Measurements from ENCODE around the gene CALN1. TPM values are rescaled to one million over a fixed set of nuclear protein-coding genes. Genes with fewer than 3 reads are reported as not detected.

The CALN1 gene
- polyA plus RNA-seq, 1 donor from 2014 or later: 7.8 TPM

DNA sequence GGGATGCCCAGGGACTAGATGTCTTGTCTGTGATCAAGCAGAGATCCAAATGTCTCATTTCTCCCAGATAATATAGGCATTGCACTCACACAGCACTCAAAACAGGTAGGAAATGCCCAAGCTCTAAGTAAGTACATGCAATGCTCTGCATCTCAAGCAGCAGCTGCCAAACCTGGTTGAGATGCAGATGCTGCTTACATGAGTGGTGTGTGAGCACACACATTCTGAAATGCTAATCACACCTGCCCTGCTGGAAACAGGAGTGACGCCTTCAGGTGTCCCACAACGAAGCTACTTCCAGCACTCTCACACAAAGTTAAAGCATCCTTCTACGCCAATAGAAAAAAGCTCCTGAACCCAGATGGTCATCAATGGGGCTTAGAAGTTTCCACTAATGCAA is 132.9 kb downstream of the CALN1 start:
- H2AFZ ChIP-seq (ENCODE audit: low read depth, low read length): no peak overlapping the region
- no peaks in the 10 kb centered on the region for H4K20me1 ChIP-seq (ENCODE audit: insufficient read depth)
- H3K79me2 ChIP-seq (replicated peaks; ENCODE audit: insufficient read depth, low read length): no peaks in the 10 kb centered on the region
- no peaks in the 10 kb centered on the region for H3K9me2 ChIP-seq (ENCODE audit: insufficient read depth, low read length)
- no peaks in the 10 kb centered on the region for H3K36me3 ChIP-seq (ENCODE audit: insufficient read depth, low read length)
- no peak overlapping the region for H3K27ac ChIP-seq (ENCODE audit: low read length)
- H3K9ac ChIP-seq (ENCODE audit: low read length): no peak overlapping the region
- no peaks in the 10 kb centered on the region for H3K27me3 ChIP-seq (ENCODE audit: insufficient read depth, low read depth, low read length)
- TF ChIP-seq TAF1 (IDR thresholded peaks at IDR 0.05; ENCODE audit: low read depth) (no peak), MXI1 (conservative IDR thresholded peaks at IDR 0.05; ENCODE audit: poor library complexity, severe bottlenecking) (no peak), EP300 (conservative IDR thresholded peaks at IDR 0.05; ENCODE audit: poor library complexity, severe bottlenecking) (no peak), RAD21 (conservative IDR thresholded peaks at IDR 0.05) (no peak), EZH2 (IDR thresholded peaks at IDR 0.05; ENCODE audit: borderline replicate concordance, insufficient read depth, low read length, poor library complexity, severe bottlenecking) (no peak), SMC3 (conservative IDR thresholded peaks at IDR 0.05; ENCODE audit: poor library complexity) (no peak), POLR2AphosphoS5 (IDR thresholded peaks at IDR 0.05) (no peak), REST (IDR thresholded peaks at IDR 0.05; ENCODE audit: borderline replicate concordance) (no peak)
- TF ChIP-seq, protein P1, sequence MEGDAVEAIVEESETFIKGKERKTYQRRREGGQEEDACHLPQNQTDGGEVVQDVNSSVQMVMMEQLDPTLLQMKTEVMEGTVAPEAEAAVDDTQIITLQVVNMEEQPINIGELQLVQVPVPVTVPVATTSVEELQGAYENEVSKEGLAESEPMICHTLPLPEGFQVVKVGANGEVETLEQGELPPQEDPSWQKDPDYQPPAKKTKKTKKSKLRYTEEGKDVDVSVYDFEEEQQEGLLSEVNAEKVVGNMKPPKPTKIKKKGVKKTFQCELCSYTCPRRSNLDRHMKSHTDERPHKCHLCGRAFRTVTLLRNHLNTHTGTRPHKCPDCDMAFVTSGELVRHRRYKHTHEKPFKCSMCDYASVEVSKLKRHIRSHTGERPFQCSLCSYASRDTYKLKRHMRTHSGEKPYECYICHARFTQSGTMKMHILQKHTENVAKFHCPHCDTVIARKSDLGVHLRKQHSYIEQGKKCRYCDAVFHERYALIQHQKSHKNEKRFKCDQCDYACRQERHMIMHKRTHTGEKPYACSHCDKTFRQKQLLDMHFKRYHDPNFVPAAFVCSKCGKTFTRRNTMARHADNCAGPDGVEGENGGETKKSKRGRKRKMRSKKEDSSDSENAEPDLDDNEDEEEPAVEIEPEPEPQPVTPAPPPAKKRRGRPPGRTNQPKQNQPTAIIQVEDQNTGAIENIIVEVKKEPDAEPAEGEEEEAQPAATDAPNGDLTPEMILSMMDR (IDR thresholded peaks at IDR 0.05; ENCODE audit: poor library complexity, severe bottlenecking): no peak
- peaks cover 3% of the 10 kb centered on the region for H3K9me3 ChIP-seq (ENCODE audit: low read length)
- no peaks in the 10 kb centered on the region for H3F3A ChIP-seq (ENCODE audit: insufficient read depth, low read length, poor library complexity, severe bottlenecking)
- H3K4me2 ChIP-seq (ENCODE audit: low read length): no peak overlapping the region
- no peak overlapping the region for H3K4me3 ChIP-seq (ENCODE audit: low read length)

DNA sequence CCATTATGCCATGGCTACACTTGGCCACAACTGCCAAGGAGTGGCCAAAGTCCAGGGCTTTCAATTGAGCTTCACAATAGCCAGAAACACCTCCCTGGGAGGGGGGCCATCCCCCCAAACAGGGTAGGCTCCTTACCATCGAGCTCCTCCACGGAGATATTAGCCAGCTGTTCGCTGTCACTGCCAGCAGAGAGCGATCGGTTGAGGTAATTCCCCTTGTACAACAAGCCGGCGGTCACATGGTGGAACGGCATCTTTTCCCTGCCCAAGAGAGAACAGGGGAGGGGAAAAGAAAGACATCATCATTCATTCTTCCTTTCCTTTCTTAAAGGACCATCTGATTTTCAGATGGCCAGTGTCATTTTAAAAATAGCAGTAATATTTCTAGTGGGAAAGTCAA is 133.6 kb downstream of the CALN1 start:
- Histone ChIP-seq H3K9me3 (ENCODE audit: low read length) (peaks cover 3% of the 10 kb centered on the region), H3K4me2 (ENCODE audit: low read length) (no peak overlapping the region), H3K36me3 (ENCODE audit: insufficient read depth, low read length) (no peaks in the 10 kb centered on the region), H3K9ac (ENCODE audit: low read length) (no peak overlapping the region), H3K9me2 (ENCODE audit: insufficient read depth, low read length) (no peaks in the 10 kb centered on the region), H3K27ac (ENCODE audit: low read length) (no peak overlapping the region), H3K79me2 (replicated peaks; ENCODE audit: insufficient read depth, low read length) (no peaks in the 10 kb centered on the region), H3F3A (ENCODE audit: insufficient read depth, low read length, poor library complexity, severe bottlenecking) (no peaks in the 10 kb centered on the region), H2AFZ (ENCODE audit: low read depth, low read length) (no peak overlapping the region), H3K4me3 (ENCODE audit: low read length) (no peak overlapping the region), H3K27me3 (ENCODE audit: insufficient read depth, low read depth, low read length) (no peaks in the 10 kb centered on the region), H4K20me1 (ENCODE audit: insufficient read depth) (no peaks in the 10 kb centered on the region)
- TF ChIP-seq EZH2 (IDR thresholded peaks at IDR 0.05; ENCODE audit: borderline replicate concordance, insufficient read depth, low read length, poor library complexity, severe bottlenecking): no peak
- TF ChIP-seq EP300 (conservative IDR thresholded peaks at IDR 0.05; ENCODE audit: poor library complexity, severe bottlenecking): no peak
- TF ChIP-seq RAD21 (conservative IDR thresholded peaks at IDR 0.05): no peak
- TF ChIP-seq, protein P1 (IDR thresholded peaks at IDR 0.05; ENCODE audit: poor library complexity, severe bottlenecking): no peak
- no peak for TF ChIP-seq SMC3 (conservative IDR thresholded peaks at IDR 0.05; ENCODE audit: poor library complexity)
- no peak for TF ChIP-seq TAF1 (IDR thresholded peaks at IDR 0.05; ENCODE audit: low read depth)
- no peak for TF ChIP-seq REST (IDR thresholded peaks at IDR 0.05; ENCODE audit: borderline replicate concordance)
- TF ChIP-seq MXI1 (conservative IDR thresholded peaks at IDR 0.05; ENCODE audit: poor library complexity, severe bottlenecking): no peak
- TF ChIP-seq POLR2AphosphoS5 (IDR thresholded peaks at IDR 0.05): no peak

Measured in neural cell (in vitro differentiated cells).